ENCODE data around the gene PFKFB4. TPM values are rescaled to one million over a fixed set of nuclear protein-coding genes. Genes with fewer than 3 reads are reported as not detected.
A peak's percentile ranks its signal among the peaks of the same experiment; 100 is the strongest.
"Not testable (repeated sequence)": the region's sequence is repeated elsewhere in the genome, so short reads cannot be mapped to it uniquely, and the experiment has no call there.

PFKFB4 gene
- total RNA-seq, 2 experiments from 2014 or later = 58.4 to 63.7 TPM

- H3K4me1 Mint-ChIP-seq = peaks cover 27% of the 10 kb centered on the region
- H3K4me3 Mint-ChIP-seq; DNase-seq; ATAC-seq; H3K36me3 Mint-ChIP-seq (ENCODE audit: low read depth); H3K9me3 Mint-ChIP-seq (ENCODE audit: low read depth); POLR2A ChIA-PET; H3K27ac Mint-ChIP-seq; intact Hi-C loops (cut with DNase I, micrococcal nuclease); H3K27me3 Mint-ChIP-seq: not testable (repeated sequence)
- CTCF ChIA-PET = interaction anchor here (0.6 kb wide), 1 partner anchor 1284 kb away, joined by 3 read pairs; no protein-coding TSS in a partner anchor
These were observed 75.7 kb downstream of the PFKFB4 start for GRCh38 chr3:48480891-48481290.

GRCh38 chr3:48478626-48479555, 77.7 kb downstream of the PFKFB4 start:
- H3K27me3 Mint-ChIP-seq = no peaks in the 10 kb centered on the region
- DNase-seq (peak; percentile 71), ATAC-seq (peak; percentile 79)
- H3K9me3 Mint-ChIP-seq (ENCODE audit: low read depth) = no peaks in the 10 kb centered on the region
- H3K27ac Mint-ChIP-seq = peak overlapping the region; percentile 82
- peak overlapping the region; percentile 60 for H3K4me3 Mint-ChIP-seq
- ChIA-PET POLR2A (no interaction called here), CTCF (no interaction called here)
- intact Hi-C loops (cut with DNase I, micrococcal nuclease) = no loop called here
- peaks cover 31% of the 10 kb centered on the region for H3K4me1 Mint-ChIP-seq
- peaks cover 6% of the 10 kb centered on the region for H3K36me3 Mint-ChIP-seq (ENCODE audit: low read depth)

- Mint-ChIP-seq H3K4me3 (peak overlapping the region; percentile 60), H3K36me3 (ENCODE audit: low read depth) (peaks cover 6% of the 10 kb centered on the region), H3K4me1 (peaks cover 39% of the 10 kb centered on the region), H3K27ac (peak overlapping the region; percentile 82), H3K9me3 (ENCODE audit: low read depth) (no peaks in the 10 kb centered on the region), H3K27me3 (no peaks in the 10 kb centered on the region)
- CTCF ChIA-PET = no interaction called here
- ATAC-seq (no peak), DNase-seq (no peak)
- POLR2A ChIA-PET = no interaction called here
- intact Hi-C loops (cut with DNase I, micrococcal nuclease) = no loop called here
These were observed 78.6 kb downstream of the PFKFB4 start for GRCh38 chr3:48477959-48478520.

GRCh38 chr3:48476426-48477053, 80.1 kb downstream of the PFKFB4 start:
- H3K4me3 Mint-ChIP-seq = no peak overlapping the region
- peak overlapping the region; percentile 19 for H3K27ac Mint-ChIP-seq
- ChIA-PET POLR2A (interaction anchor here (0.5 to 0.6 kb wide), 2 partner anchors 511 to 697 kb away, joined by 3 to 8 read pairs; no protein-coding TSS in a partner anchor), CTCF (interaction anchor here (0.7 kb wide), 2 partner anchors 45 to 512 kb away, joined by 3 read pairs; no protein-coding TSS in a partner anchor)
- peaks cover 39% of the 10 kb centered on the region for H3K4me1 Mint-ChIP-seq
- H3K27me3 Mint-ChIP-seq = no peaks in the 10 kb centered on the region
- H3K36me3 Mint-ChIP-seq (ENCODE audit: low read depth) = peaks cover 6% of the 10 kb centered on the region
- intact Hi-C loops (cut with DNase I, micrococcal nuclease) = no loop called here
- ATAC-seq (no peak), DNase-seq (no peak)
- no peaks in the 10 kb centered on the region for H3K9me3 Mint-ChIP-seq (ENCODE audit: low read depth)

GRCh38 chr3:48475188-48475587, 81.4 kb downstream of the PFKFB4 start:
- H3K36me3 Mint-ChIP-seq (ENCODE audit: low read depth) = peaks cover 6% of the 10 kb centered on the region
- ChIA-PET CTCF (interaction anchor here (4.2 kb wide), 1 partner anchor 83 kb away, joined by 24 read pairs; the partner anchor contains the start of gene PFKFB4), POLR2A (no interaction called here)
- no peak overlapping the region for H3K4me3 Mint-ChIP-seq
- H3K27ac Mint-ChIP-seq = peak overlapping the region; percentile 77
- DNase-seq (no peak), ATAC-seq (no peak)
- peaks cover 46% of the 10 kb centered on the region for H3K4me1 Mint-ChIP-seq
- no peaks in the 10 kb centered on the region for H3K27me3 Mint-ChIP-seq
- intact Hi-C loops (cut with DNase I, micrococcal nuclease) = no loop called here
- H3K9me3 Mint-ChIP-seq (ENCODE audit: low read depth) = no peaks in the 10 kb centered on the region

GRCh38 chr3:48474619-48475018, 82.0 kb downstream of the PFKFB4 start:
- CTCF ChIA-PET = interaction anchor here (1.2 to 4.2 kb wide), 3 partner anchors 39 to 83 kb away, joined by 3 to 24 read pairs (median 24); partner anchors contain the start of gene PFKFB4
- POLR2A ChIA-PET = no interaction called here
- Mint-ChIP-seq H3K9me3 (ENCODE audit: low read depth) (no peaks in the 10 kb centered on the region), H3K4me1 (peaks cover 49% of the 10 kb centered on the region), H3K27ac (peak overlapping the region; percentile 77), H3K4me3 (no peak overlapping the region), H3K36me3 (ENCODE audit: low read depth) (peaks cover 8% of the 10 kb centered on the region), H3K27me3 (no peaks in the 10 kb centered on the region)
- no peak for ATAC-seq
- intact Hi-C loops (cut with DNase I, micrococcal nuclease) = loop anchor here in 1 of 2 experiments (5.0 kb wide), 3 partner anchors 533 to 1092 kb away; partner anchors contain the start of genes PTPN23, SMARCC1 and WDR6
- DNase-seq = no peak

GRCh38 chr3:48474031-48474430, 82.6 kb downstream of the PFKFB4 start:
- CTCF ChIA-PET = interaction anchor here (0.7 to 4.2 kb wide), 13 partner anchors 11 to 205 kb away, joined by 3 to 24 read pairs (median 3); partner anchors contain the start of genes ATRIP, PFKFB4 and SLC26A6
- H3K27me3 Mint-ChIP-seq; H3K4me3 Mint-ChIP-seq; POLR2A ChIA-PET; ATAC-seq; DNase-seq; H3K9me3 Mint-ChIP-seq (ENCODE audit: low read depth): not testable (repeated sequence)
- Mint-ChIP-seq H3K36me3 (ENCODE audit: low read depth) (peaks cover 12% of the 10 kb centered on the region), H3K27ac (peak overlapping the region; percentile 93), H3K4me1 (peaks cover 49% of the 10 kb centered on the region)
- intact Hi-C loops (cut with DNase I, micrococcal nuclease) = loop anchor here in 1 of 2 experiments (5.0 kb wide), 3 partner anchors 533 to 1092 kb away; partner anchors contain the start of genes PTPN23, SMARCC1 and WDR6

- H3K27me3 Mint-ChIP-seq = no peaks in the 10 kb centered on the region
- DNase-seq (no peak), ATAC-seq (no peak)
- H3K36me3 Mint-ChIP-seq (ENCODE audit: low read depth) = peaks cover 17% of the 10 kb centered on the region
- H3K4me3 Mint-ChIP-seq = peak overlapping the region; percentile 74
- intact Hi-C loops (cut with DNase I, micrococcal nuclease) = loop anchor here (1.0 to 5.0 kb wide), 14 partner anchors 27 to 1091 kb away; partner anchors contain the start of genes ATRIP (in 2 of the 2), ARIH2 (in 1 of the 2), CCDC51 (in 1 of the 2) and CDC25A (in 1 of the 2)
- POLR2A ChIA-PET = interaction anchor here (0.9 to 1.2 kb wide), 6 partner anchors 27 to 533 kb away, joined by 3 to 6 read pairs (median 4); partner anchors contain the start of genes ATRIP, UQCRC1 and WDR6
- peaks cover 49% of the 10 kb centered on the region for H3K4me1 Mint-ChIP-seq
- H3K27ac Mint-ChIP-seq = peak overlapping the region; percentile 93
- H3K9me3 Mint-ChIP-seq (ENCODE audit: low read depth) = no peaks in the 10 kb centered on the region
- CTCF ChIA-PET = interaction anchor here (0.6 to 4.2 kb wide), 16 partner anchors 10 to 205 kb away, joined by 3 to 24 read pairs (median 3); partner anchors contain the start of genes ATRIP, PFKFB4 and SLC26A6
These were observed 83.0 kb downstream of the PFKFB4 start for GRCh38 chr3:48473617-48473952.

GRCh38 chr3:48472923-48473616, 83.5 kb downstream of the PFKFB4 start:
- Mint-ChIP-seq H3K27ac (peak overlapping the region; percentile 93), H3K27me3 (no peaks in the 10 kb centered on the region), H3K4me3 (peak overlapping the region; percentile 74), H3K9me3 (ENCODE audit: low read depth) (no peaks in the 10 kb centered on the region), H3K36me3 (ENCODE audit: low read depth) (peaks cover 19% of the 10 kb centered on the region), H3K4me1 (peaks cover 49% of the 10 kb centered on the region)
- peak; percentile 90 for ATAC-seq
- ChIA-PET CTCF (interaction anchor here (0.6 to 4.2 kb wide), 16 partner anchors 10 to 204 kb away, joined by 3 to 24 read pairs (median 3); partner anchors contain the start of genes ATRIP, PFKFB4 and SLC26A6), POLR2A (interaction anchor here (0.5 to 1.2 kb wide), 11 partner anchors 27 to 621 kb away, joined by 3 to 6 read pairs (median 3); partner anchors contain the start of genes ATRIP, CCDC51, DALRD3 and TMA7)
- DNase-seq = peak; percentile 99
- intact Hi-C loops (cut with DNase I, micrococcal nuclease) = loop anchor here (1.0 to 5.0 kb wide), 14 partner anchors 26 to 1091 kb away; partner anchors contain the start of genes ATRIP (in 2 of the 2), ARIH2 (in 1 of the 2), CCDC51 (in 1 of the 2) and CDC25A (in 1 of the 2)

GRCh38 chr3:48472673-48472922, 84.0 kb downstream of the PFKFB4 start:
- peaks cover 22% of the 10 kb centered on the region for H3K36me3 Mint-ChIP-seq (ENCODE audit: low read depth)
- ATAC-seq (peak; percentile 30), DNase-seq (no peak)
- H3K9me3 Mint-ChIP-seq (ENCODE audit: low read depth) = no peaks in the 10 kb centered on the region
- H3K27ac Mint-ChIP-seq = peak overlapping the region; percentile 93
- POLR2A ChIA-PET = interaction anchor here (0.5 to 1.2 kb wide), 9 partner anchors 33 to 546 kb away, joined by 3 to 6 read pairs (median 4); partner anchors contain the start of genes CCDC51, DALRD3, TMA7 and WDR6
- intact Hi-C loops (cut with DNase I, micrococcal nuclease) = loop anchor here (2.0 to 5.0 kb wide), 5 partner anchors 26 to 1090 kb away; partner anchors contain the start of genes ATRIP (in 1 of the 2), PTPN23 (in 1 of the 2), SMARCC1 (in 1 of the 2) and WDR6 (in 1 of the 2)
- no peaks in the 10 kb centered on the region for H3K27me3 Mint-ChIP-seq
- CTCF ChIA-PET = interaction anchor here (0.7 to 4.2 kb wide), 8 partner anchors 12 to 86 kb away, joined by 3 to 24 read pairs (median 4); partner anchors contain the start of genes ATRIP and PFKFB4
- H3K4me1 Mint-ChIP-seq = peaks cover 49% of the 10 kb centered on the region
- peak overlapping the region; percentile 74 for H3K4me3 Mint-ChIP-seq
